GM12878 (cell line): Measurements from ENCODE around the gene UVSSA. TPM values are rescaled to one million over a fixed set of nuclear protein-coding genes. Genes with fewer than 3 reads are reported as not detected.

Experiments
- ATAC-seq: fragments of 200-7000 bp; cut with Tn5 transposase; 3 replicates; pipeline ENCODE4 v1.9.1; 2020; ENCODE audit warnings: mild to moderate bottlenecking, moderate library complexity
- BruUV-seq: library from RNA; stranded (reverse); fragments of 400-500 nt; replicated peaks from 2 replicates; lab custom pipeline; 2021; lab: Mats Ljungman, UMichigan
- CTCF ChIA-PET: fragments of 300-600 bp; sonication (Branson Sonifier 250); formaldehyde crosslinking; extraction: SDS; loops from one replicate; lab custom pipeline; 2021; ENCODE audit warnings: inconsistent platforms; lab: Yijun Ruan, JAX
- POLR2A ChIA-PET: fragments of 350-600 bp; formaldehyde crosslinking; extraction: SDS; loops from one replicate; lab custom pipeline; 2021; ENCODE audit warnings: inconsistent platforms; lab: Charles Lee
- RAD21 ChIA-PET: fragments of 300-600 bp; sonication (Branson Sonifier 250); formaldehyde crosslinking; loops from one replicate; lab custom pipeline; 2023; ENCODE audit warnings: antibody characterized with exemption; ENCODE audit not compliant: unreplicated experiment; lab: Charles Lee
- SMC1A ChIA-PET: fragments of 300-600 bp; sonication (Branson Sonifier 250); formaldehyde crosslinking; loops from one replicate; lab custom pipeline; 2023; ENCODE audit not compliant: unreplicated experiment, uncharacterized antibody; lab: Charles Lee
- DNase-seq: peaks from one replicate; pipeline ENCODE4 v3.0.0-alpha.2; 2011; ENCODE audit warnings: low read depth, low spot score
- FAIRE-seq: peaks from 3 replicates; lab custom pipeline; 2011; peaks lifted over from hg19 to GRCh38; lab: Jason Lieb, UNC
- H2AFZ ChIP-seq: 2 replicates; pipeline ENCODE4 v1.6.0; 2011; ENCODE audit warnings: low read depth, low read length, control low read depth; ENCODE audit not compliant: control insufficient read depth
- H3K27ac ChIP-seq: 2 replicates; pipeline ENCODE4 v1.5.1; 2011; ENCODE audit warnings: control low read depth; ENCODE audit not compliant: control insufficient read depth, insufficient read depth
- H3K27me3 ChIP-seq, 2 experiments: replicated peaks in 1 of 2; 2 replicates each; pipeline versions ENCODE4 v1.6.0 to v1.6.1; 2011; ENCODE audit warnings: low read length in 1 of 2; ENCODE audit not compliant: control insufficient read depth in 2 of 2, insufficient read depth in 2 of 2
- H3K36me3 ChIP-seq, 2 experiments: 2 replicates each; pipeline ENCODE4 v1.5.1; 2011; ENCODE audit warnings: low read length in 1 of 2; ENCODE audit not compliant: control insufficient read depth in 2 of 2, insufficient read depth in 2 of 2
- H3K4me1 ChIP-seq: 2 replicates; pipeline ENCODE4 v1.6.1; 2011; ENCODE audit warnings: mild to moderate bottlenecking, low read length, moderate library complexity, mixed read lengths; ENCODE audit not compliant: control insufficient read depth, insufficient read depth
- H3K4me2 ChIP-seq: 2 replicates; pipeline ENCODE4 v1.6.0; 2011; ENCODE audit warnings: control low read depth; ENCODE audit not compliant: control insufficient read depth, insufficient read depth
- H3K4me3 ChIP-seq: fragments of 200-600 bp; sonication (generic); 2 replicates; pipeline ENCODE4 v1.5.1; 2016
- H3K79me2 ChIP-seq: 2 replicates; pipeline ENCODE4 v1.6.0; 2011; ENCODE audit warnings: low read length; ENCODE audit not compliant: control insufficient read depth, insufficient read depth
- H3K9ac ChIP-seq: 2 replicates; pipeline ENCODE4 v1.8.0; 2011; ENCODE audit warnings: low read length, control low read depth, mixed read lengths; ENCODE audit not compliant: control insufficient read depth, insufficient read depth
- H3K9me3 ChIP-seq: replicated peaks from 3 replicates; pipeline ENCODE4 v1.5.1; 2011; ENCODE audit warnings: mild to moderate bottlenecking, low read length; ENCODE audit not compliant: control insufficient read depth, insufficient read depth
- H4K20me1 ChIP-seq: 2 replicates; pipeline ENCODE4 v1.6.0; 2011; ENCODE audit not compliant: control insufficient read depth, insufficient read depth
- CHD4 ChIP-seq: fragments of 200-600 bp; sonication (generic); IDR thresholded peaks from 2 replicates; pipeline ENCODE4 v1.6.1; 2016; ENCODE audit warnings: mild to moderate bottlenecking
- RAD21 ChIP-seq: IDR thresholded peaks from 2 replicates; pipeline ENCODE4 v1.6.1; 2011; ENCODE audit warnings: mild to moderate bottlenecking, low read depth, low read length, moderate library complexity; ENCODE audit not compliant: insufficient read depth
- WGBS: methylation state at CpG from one replicate; pipeline ENCODE4 v1.1.6; 2016; ENCODE audit warnings: low lambda C conversion rate; ENCODE audit not compliant: insufficient replicate concordance, insufficient coverage; ENCODE audit errors: missing lambda C conversion rate; 5-methylcytosine and 5-hydroxymethylcytosine counted together
- in situ Hi-C: fragments of 300-500 bp; cut with MboI; formaldehyde crosslinking; loops from 9 replicates; pipeline ENCODE4 v1.14.3; 2018; ENCODE audit warnings: mixed read lengths
- intact Hi-C: fragments of 100-400 bp; cut with micrococcal nuclease; formaldehyde crosslinking; loops from one replicate; pipeline ENCODE4 v1.14.2; 2022; ENCODE audit not compliant: unreplicated experiment
- polyA plus RNA-seq, 11 experiments: library from polyadenylated mRNA; depleted of rRNA in 4 of 11; unstranded in 6 of 11; stranded (reverse) in 5 of 11; fragments of >200 nt; fragmentation: Nextera tagmentation in 4 of 11; fragmentation: Illumina TruSeq in 1 of 11; extraction: Ambion mirVana in 4 of 11; extraction: Trizol in 1 of 11; gene quantifications; 1 replicate in 1 of 11; 2 replicates in 10 of 11; pipeline versions ENCODE4 v1.2.1 to v1.2.3, GENCODE V29; 2011 to 2016; ENCODE audit warnings: inconsistent platforms in 2 of 11, missing spikeins in 2 of 11, low read depth in 1 of 11
- total RNA-seq, 4 experiments: library from RNA; depleted of rRNA in 3 of 4; stranded (reverse); fragments of >200 nt in 3 of 4; fragmentation: Illumina TruSeq in 1 of 4; extraction: Trizol in 1 of 4; gene quantifications; 2 replicates each; pipeline versions ENCODE4 v1.2.1 to v1.2.3, GENCODE V29; 2013 to 2021
- TF ChIP-seq, protein P1 (sequence below): IDR thresholded peaks from 2 replicates; pipeline ENCODE4 v1.6.1; 2012; ENCODE audit warnings: low read depth, low read length, improper control_type of control experiment
- TF ChIP-seq, protein P2 (sequence below): fragments of 450-650 bp; IDR thresholded peaks from 2 replicates; pipeline ENCODE4 v1.6.1; 2017; ENCODE audit warnings: mild to moderate bottlenecking, moderate library complexity
- TF ChIP-seq, protein P3 (sequence below): fragments of 450-650 bp; IDR thresholded peaks from 2 replicates; pipeline ENCODE4 v1.6.1; 2016; ENCODE audit warnings: mild to moderate bottlenecking

UVSSA gene
- total and polyA plus RNA-seq, 10 of the 15 experiments (the other 5 are each of a cell fraction or from before 2014, with no cell fraction given), result 0.34 to 16.8 (median 3.6) TPM

DNA sequence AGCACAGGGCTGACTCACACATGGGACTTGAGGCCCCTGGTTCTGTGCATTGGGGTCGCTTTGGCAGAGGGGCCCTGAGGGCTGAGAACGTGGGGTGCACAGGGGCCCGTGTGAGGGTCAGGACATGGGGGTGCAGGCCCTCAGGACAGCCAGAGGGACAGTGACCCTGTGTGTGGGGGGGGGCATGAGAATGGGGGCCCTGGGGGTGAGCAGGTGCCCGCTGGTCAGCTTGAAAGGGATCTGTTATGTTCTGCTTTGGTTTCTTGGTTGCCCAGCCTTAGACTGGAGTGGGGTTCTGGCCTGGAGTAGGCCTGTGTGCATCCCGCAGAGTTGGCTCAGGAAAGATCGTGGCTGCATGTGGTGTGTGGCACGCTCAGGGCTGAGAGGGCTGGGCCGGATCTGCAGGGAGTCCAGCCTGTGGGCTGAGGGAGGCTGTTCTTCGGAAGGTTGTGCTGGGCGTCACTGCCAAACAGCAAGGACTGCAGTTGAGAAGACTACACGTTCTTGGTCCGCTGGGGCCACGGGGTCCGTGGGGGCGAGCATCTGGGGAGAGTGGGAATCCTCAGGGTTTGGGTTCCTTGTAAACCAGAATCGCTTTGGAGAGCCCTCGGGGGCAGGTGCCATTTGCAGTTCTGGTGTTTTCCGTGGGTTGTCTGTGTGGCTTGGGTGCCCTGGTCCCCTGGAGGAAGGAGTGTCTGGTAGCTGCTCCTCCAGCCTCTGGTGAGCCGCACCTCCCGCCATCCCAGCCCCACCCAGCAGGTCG is 15.2 kb upstream of the UVSSA start:
- no peak overlapping the region for H3K4me2 ChIP-seq
- RAD21 ChIA-PET, result no interaction called here
- no peak for FAIRE-seq
- SMC1A ChIA-PET, result no interaction called here
- POLR2A ChIA-PET, result no interaction called here
- no peaks in the 10 kb centered on the region for H3K79me2 ChIP-seq
- H4K20me1 ChIP-seq, result no peaks in the 10 kb centered on the region
- no peak overlapping the region for H3K27ac ChIP-seq
- CTCF ChIA-PET, result no interaction called here
- no peaks in the 10 kb centered on the region for H3K4me1 ChIP-seq
- no TSS peak for BruUV-seq
- WGBS, result 96% methylated on average over 21 of the region's 21 CpGs
- ATAC-seq, result no peak
- in situ Hi-C loops, result no loop called here
- no peak overlapping the region for H3K4me3 ChIP-seq
- H2AFZ ChIP-seq, result no peak overlapping the region
- H3K9me3 ChIP-seq, result no peaks in the 10 kb centered on the region
- TF ChIP-seq, protein P1, sequence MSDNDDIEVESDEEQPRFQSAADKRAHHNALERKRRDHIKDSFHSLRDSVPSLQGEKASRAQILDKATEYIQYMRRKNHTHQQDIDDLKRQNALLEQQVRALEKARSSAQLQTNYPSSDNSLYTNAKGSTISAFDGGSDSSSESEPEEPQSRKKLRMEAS, result no peak
- TF ChIP-seq CHD4 (no peak), RAD21 (no peak)
- TF ChIP-seq, protein P2, sequence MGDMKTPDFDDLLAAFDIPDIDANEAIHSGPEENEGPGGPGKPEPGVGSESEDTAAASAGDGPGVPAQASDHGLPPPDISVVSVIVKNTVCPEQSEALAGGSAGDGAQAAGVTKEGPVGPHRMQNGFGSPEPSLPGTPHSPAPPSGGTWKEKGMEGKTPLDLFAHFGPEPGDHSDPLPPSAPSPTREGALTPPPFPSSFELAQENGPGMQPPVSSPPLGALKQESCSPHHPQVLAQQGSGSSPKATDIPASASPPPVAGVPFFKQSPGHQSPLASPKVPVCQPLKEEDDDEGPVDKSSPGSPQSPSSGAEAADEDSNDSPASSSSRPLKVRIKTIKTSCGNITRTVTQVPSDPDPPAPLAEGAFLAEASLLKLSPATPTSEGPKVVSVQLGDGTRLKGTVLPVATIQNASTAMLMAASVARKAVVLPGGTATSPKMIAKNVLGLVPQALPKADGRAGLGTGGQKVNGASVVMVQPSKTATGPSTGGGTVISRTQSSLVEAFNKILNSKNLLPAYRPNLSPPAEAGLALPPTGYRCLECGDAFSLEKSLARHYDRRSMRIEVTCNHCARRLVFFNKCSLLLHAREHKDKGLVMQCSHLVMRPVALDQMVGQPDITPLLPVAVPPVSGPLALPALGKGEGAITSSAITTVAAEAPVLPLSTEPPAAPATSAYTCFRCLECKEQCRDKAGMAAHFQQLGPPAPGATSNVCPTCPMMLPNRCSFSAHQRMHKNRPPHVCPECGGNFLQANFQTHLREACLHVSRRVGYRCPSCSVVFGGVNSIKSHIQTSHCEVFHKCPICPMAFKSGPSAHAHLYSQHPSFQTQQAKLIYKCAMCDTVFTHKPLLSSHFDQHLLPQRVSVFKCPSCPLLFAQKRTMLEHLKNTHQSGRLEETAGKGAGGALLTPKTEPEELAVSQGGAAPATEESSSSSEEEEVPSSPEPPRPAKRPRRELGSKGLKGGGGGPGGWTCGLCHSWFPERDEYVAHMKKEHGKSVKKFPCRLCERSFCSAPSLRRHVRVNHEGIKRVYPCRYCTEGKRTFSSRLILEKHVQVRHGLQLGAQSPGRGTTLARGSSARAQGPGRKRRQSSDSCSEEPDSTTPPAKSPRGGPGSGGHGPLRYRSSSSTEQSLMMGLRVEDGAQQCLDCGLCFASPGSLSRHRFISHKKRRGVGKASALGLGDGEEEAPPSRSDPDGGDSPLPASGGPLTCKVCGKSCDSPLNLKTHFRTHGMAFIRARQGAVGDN, result no peak
- TF ChIP-seq, protein P3, sequence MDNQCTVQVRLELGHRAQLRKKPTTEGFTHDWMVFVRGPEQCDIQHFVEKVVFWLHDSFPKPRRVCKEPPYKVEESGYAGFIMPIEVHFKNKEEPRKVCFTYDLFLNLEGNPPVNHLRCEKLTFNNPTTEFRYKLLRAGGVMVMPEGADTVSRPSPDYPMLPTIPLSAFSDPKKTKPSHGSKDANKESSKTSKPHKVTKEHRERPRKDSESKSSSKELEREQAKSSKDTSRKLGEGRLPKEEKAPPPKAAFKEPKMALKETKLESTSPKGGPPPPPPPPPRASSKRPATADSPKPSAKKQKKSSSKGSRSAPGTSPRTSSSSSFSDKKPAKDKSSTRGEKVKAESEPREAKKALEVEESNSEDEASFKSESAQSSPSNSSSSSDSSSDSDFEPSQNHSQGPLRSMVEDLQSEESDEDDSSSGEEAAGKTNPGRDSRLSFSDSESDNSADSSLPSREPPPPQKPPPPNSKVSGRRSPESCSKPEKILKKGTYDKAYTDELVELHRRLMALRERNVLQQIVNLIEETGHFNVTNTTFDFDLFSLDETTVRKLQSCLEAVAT, result no peak
- TF ChIP-seq, all 136 proteins: peak for 0
- Histone ChIP-seq H3K27me3 (no peaks in the 10 kb centered on the region), H3K36me3 (peaks cover 3 to 31% of the 10 kb centered on the region in 2 experiments), H3K9ac (no peak overlapping the region)
- intact Hi-C loops, result no loop called here
- DNase-seq, result no peak
